Germinal center (tissue), 1 donor: Measurements from ENCODE around the gene TRPM3.
A peak's percentile ranks its signal among the peaks of the same experiment; 100 is the strongest.

ENCODE experiments used
- DNase-seq: peaks from one replicate; pipeline ENCODE4 v3.0.0; 2012; ENCODE audit warnings: mixed read lengths, low spot score

TRPM3 gene

DNA sequence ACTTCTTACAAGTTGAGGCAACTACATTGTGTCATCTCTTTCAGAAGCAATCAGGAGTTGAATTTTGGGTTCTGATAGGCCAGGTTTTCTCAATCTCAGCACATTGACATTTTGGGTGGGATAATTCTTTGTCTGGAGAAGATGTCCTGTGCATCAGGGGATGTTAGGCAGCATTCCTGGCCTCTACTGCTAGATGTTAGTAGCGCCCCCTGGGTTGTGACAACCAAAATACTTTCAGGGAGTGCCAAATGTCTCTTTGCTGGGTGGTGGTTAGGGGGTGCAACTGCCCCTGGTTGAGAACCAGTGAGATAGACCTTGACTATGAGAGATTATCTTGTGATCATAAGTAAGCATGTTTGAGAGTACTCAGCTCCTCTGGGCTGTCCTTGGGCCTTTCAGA, 542.7 kb downstream of the TRPM3 start:
- DNase-seq, result no peak

DNA sequence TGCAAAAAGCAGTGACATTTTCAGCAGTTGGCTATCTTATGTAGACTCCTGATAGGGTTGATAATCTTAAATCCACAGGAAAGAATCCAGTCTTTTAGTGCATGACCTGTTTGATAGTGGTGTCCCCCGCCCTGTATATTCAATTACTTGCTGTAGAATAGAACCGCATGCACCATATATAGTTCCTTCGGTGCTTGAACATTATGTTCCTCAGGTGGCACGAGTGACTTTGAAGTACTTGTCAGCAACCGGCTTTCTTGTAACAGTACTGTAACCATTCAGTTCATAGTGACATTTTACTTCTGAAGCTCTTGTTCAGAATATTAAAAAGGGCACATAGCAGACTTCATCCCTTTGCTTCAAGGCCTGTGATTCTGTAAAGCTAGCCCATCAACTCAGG, 543.8 kb downstream of the TRPM3 start:
- no peak for DNase-seq

DNA sequence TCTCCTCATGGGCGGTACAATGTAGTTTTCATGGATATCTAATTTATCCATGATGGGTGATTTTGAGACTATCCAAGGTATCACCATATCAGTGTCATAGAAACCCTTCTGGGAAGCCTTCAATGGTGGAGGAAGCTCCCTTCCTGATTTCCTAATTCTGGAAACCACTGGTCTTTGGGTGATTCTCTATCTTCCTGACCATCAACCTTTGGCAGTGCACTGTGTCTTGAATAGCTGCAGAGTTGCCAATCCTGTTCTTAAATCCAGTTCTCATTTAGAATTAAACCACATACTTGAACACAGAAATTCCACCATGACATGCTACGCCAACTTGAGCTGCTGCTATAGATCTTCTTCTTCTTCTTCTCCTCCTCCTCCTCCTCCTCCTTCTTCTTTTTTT, 545.3 kb downstream of the TRPM3 start:
- no peak for DNase-seq

DNA sequence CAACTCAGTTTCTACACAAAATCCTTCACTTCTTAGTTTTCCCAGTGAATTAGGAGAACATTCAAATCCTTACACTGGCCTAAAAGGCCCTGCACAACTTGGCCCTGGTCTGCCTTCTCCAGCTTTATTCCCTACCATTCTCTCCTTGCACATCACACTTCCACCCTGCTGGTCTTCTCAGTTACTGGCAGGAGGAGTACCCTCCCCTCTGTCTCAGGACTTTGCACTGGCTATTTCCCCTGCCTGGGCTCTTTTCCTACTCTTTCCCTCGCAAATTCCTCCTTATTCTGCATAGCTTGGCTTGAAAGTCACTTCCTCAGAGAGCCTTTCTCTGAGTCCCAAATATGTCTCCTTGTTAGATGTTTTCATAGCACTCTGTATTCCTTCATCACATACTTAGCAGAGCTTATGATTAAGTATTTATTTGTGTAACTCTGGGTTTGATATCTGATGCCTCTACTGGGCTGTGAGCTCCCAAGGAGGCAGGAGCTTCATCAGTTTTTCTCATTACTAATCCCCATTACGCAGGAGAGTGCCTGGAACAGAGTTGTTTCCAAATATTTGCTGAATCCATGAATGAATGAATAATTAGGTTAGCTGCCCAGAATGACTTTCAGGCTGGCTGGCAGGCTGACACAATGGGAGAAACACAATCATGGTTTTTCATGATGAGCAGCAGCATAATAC, 547.1 kb downstream of the TRPM3 start:
- no peak for DNase-seq

DNA sequence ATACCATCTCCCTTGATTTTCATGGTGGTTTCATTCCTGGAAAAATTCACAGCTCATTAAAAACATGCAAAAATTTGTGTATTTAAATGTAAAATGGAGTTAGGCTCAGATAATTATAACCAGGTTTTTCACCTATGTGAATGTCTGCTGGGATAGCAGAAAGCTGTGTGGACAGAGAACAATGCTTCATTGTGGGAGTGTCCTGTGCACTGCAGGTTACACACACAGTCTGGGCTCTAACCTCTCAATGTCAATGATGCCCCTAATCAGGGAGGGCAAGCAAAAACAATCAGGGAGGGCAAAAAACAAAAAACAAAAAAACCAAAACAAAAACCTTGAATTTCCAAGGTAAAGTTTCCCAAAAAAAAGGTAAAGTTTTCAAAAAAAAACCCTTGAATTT, 548.1 kb downstream of the TRPM3 start:
- DNase-seq, result no peak

DNA sequence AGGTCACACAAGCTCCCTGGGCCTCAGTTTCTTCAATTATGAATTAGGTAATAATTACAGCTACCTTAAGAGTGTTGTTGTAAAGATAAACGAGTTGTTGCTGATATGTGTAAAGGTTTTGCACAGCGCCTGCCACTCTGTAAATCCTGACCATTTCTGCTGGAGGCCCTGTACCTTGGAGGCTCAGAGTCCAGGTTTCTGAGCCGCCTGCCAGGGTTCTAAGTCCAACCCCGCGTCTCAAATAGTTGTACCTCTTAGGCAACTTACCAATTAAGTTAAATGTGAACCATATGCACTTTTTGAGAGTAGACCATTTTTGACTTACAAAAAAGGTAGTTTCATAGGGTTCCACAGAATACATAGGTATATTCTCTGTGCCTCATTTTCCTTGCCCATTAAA, 550.2 kb downstream of the TRPM3 start:
- no peak for DNase-seq

DNA sequence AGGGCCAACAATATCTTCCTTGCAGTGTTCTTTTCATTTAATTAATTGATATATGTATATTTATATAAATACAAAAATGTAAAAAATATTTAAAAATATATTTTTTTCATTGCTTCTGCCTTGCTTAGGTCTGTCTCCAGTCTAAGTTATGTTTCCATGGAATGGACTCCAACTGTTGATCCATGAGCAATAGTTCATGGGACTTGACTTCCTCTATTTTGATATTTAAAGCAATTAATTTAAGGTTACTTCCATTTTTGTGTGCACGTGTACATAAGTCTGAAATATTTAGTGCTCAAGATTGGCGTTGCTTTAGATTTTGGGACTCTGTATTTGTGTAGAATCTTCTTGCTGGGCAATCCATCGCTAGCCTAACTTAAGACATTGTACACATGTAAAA, 551.6 kb downstream of the TRPM3 start:
- no peak for DNase-seq

DNA sequence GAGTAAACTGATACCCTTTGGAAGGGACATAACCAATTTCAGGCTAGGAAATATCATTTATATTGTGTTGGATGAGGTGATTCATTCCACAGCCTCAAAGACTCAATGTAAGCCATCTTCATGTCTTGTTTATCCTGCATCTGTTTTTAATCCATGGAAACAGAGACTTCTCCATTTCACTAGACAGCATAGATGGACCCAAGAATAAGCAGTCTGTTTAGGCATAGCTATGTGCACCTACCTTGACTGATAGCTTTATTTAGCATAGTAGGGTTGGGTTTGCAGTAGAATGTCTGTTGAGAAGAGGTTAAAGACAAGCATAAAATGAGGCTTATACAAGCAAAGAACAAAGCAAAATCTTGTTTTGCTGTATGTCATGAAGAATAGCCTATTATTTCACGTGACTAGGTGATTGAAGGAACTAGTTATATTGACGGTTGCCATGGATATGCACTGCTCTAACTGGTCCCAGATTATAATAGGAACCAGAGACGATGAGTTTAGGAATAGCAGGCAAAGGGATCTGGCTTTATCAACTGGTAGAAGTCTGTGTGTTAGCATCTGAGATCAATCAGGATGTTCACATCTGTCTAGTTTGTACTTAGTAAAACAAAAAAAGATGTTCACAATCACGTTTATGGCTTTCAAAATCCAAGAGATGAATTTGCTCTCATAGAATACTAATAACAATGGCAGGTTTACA, 552.2 kb downstream of the TRPM3 start:
- no peak for DNase-seq

DNA sequence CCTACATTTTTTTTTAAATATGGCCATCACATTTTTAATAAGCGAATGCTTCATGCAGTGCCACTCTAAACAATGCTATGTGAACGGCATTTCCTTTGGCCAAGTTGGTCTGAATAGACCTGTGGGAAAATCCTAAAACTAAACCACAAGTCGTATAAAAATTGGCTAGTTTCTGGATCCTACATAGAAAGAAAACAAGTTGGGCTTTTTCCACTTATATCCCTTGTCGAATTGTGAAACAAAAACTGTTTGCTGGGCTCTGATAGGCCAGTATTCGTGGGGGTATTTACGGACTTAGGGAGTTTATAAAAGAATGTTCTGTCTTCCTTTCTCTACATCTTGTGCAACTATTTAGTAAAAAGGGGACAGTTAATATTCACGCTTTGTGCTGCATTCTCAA, 553.9 kb downstream of the TRPM3 start:
- DNase-seq, result no peak

DNA sequence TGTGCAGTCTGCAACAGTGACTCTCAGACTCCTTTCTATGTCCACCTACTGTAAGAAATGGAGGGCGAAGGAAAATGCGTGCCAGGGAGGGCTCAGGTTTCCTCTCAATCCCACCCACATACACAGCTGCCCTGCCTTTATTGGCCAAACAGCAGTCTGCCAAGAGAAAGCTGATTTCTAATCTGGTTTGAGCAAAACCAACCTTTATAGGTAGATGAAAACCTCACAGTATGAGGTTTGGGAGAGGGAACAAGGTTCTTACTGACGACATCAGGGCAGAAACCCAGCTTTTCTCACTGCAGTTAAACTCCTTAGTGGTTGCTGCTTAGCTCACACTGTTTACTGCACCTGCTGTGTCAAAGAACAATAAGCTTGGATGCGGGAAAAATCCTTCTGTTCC, 554.7 kb downstream of the TRPM3 start:
- no peak for DNase-seq

DNA sequence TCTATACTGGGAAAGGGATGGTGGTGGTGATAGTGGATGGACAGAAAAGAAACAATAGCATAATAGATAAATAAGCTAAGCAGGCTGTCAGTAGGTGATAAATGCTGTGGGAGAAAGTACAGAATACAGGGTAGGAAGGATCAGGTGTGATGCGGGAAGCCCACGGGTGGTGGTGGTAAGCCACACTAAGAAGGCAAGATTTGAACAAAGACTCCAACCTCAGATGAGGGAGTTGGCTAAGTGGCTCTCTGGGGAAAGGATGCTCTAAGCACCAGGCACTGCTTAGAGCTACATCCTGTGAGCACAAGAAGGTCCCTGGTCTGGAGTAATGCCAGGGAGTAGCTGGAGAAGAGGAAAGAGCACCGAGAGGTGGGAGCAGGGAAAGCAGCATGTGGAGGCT, 555.4 kb downstream of the TRPM3 start:
- no peak for DNase-seq

DNA sequence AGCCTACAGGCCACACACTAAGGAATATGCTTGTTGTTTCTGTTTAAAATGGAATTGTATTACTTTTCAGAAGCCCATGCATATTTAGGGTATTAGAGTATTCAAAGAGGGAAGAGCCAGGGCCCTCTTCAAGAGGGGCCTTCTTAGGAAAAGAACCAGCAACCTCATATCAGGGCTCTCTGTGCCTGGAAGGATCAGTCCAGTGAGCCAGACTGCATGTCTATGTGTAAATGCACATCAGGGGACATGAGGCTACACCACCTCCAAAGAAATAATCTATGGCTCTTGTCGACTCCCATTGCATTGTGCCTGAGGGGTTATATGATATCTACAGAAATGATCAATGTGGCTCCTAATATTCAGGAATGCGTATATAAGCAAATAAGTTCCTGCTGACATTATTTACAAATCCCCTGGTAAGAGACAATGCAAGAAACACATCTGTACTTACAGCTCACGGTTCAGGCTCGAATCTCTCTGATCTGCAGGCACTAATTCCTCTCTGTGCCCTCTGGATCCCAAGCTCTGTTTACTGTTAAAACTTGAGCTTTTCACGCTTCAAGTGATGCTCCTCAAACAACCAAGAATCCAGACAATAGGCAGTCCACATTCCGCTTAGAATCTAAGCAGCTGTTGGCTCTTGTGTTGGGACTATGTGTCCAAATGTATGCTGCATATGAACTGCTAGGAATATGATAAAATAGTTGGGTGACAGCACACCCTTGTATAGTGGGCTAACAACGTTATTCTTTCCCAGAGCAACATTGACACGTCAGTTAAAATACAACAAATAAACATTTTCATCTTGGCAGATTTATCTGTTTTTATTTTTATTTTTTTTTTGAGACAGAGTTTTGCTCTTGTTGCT, 556.7 kb downstream of the TRPM3 start:
- DNase-seq, result no peak

DNA sequence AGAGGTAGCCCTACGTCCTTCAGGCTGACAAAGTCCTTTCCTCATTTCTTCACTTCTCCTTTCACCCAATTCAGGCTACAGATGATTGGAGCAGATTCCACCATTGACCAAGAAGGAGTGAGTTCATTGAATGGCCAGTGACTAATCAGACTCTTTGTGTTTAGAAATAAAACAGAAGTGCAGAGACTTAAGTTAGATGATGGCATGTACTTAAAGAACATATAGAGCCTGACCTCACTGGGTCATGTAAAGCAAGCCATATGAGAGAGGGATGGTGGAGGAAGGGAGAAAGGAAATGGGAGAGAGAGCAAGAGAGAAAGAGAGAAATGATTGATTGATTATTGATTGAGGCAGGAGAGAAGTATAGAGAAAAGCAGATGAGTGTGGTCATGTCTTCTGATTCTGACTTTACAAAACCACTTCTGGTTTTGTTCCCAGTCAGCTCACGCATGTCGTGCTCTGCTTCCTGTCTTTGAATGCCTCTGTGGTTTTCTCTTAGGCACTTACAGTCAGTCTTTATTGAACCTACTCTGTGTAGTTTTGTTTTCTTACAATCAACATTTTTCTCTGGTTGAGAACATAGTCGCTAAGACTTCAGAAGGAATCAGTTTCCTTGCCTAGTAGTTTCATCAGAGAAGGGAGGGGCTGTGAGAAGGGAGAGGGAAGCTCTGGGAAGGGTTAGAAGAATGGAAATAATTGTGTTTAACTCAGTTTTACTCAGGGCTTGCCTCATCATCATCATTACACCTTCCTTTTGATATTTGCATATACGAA, 557.8 kb downstream of the TRPM3 start:
- DNase-seq, result peak; percentile 28

DNA sequence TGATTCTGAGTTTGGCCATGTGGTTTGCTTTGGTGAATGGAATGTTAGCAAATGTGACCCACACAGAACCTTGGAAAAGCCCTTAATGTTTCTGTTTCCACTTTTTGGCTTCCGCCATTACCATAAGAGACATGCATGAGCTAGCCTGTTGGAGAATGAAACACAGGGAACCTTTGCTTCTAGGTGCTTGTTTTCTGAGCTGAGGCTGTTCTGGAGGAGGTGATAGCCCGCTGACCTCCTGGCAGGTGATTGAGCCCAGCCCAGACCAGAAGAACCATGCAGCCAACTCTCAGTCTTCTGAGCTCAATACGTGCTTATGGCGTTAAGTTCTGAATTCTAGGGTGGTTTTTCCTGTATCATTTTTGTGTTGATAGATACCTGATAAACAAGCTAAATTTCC, 558.4 kb downstream of the TRPM3 start:
- DNase-seq, result no peak

DNA sequence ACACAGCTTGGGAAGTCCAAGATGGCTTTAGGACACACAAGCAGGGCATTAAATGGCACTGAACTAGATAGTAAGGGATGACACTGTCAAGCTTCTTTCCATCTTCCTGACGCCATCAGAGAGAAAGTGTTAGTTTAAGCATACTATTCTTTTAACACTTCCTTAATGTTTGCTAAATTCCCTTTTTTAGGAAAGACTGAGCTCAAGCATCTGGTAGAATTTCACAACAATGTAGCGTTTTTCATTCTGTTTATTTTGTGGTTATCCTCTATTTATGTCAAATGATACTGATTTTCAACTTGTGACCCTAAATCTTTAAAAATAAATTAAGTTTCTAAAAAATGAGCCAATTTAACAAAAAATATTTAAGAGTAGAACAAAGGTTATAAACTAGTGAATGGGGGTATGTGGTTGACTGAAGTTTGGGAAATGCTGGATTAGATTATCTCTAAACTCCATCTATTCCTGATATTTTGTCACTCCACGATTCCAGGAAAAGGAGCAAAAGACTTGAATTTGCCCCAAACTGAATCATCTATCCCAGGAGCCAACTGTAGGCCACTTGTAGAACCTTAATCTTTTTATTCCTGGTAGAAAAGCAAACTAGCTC, 559.5 kb downstream of the TRPM3 start:
- no peak for DNase-seq

DNA sequence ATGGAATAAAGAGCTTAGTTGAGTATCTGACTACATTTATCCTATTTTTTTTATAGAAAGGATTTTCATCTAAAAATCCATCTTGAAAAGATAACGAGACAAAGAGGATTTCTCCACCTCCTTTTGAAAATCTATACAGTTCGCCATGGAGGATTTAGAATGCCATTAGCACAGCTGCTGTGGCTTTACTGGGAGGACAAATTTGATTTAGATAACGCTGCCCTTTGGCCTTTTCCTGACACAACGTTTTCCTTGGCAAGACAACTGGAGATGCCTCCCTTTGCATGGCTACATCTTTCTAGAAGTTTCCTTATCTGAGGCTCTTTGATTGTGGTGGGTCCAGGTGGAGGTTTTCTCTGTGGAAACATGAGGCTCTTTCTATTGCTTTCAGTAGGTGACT, 560.3 kb downstream of the TRPM3 start:
- DNase-seq, result no peak

DNA sequence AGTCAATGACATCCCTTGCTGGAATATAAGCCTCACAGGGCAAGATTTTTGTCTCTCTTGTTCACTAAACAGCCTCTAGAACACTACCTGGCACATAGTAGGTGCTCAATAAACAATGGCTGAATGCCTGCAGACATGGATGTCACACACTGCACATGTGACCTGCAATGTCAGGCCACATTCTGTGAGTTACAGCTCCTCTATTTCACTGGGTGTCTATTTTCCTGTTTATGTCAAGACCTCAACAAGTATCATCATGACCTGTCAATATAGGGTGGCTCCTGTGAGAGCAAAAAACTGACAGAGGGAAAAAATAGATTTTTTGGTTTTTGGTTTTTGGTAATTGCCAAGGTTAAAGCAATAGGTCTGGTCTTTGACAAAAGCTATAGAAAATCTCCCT, 562.3 kb downstream of the TRPM3 start:
- no peak for DNase-seq

DNA sequence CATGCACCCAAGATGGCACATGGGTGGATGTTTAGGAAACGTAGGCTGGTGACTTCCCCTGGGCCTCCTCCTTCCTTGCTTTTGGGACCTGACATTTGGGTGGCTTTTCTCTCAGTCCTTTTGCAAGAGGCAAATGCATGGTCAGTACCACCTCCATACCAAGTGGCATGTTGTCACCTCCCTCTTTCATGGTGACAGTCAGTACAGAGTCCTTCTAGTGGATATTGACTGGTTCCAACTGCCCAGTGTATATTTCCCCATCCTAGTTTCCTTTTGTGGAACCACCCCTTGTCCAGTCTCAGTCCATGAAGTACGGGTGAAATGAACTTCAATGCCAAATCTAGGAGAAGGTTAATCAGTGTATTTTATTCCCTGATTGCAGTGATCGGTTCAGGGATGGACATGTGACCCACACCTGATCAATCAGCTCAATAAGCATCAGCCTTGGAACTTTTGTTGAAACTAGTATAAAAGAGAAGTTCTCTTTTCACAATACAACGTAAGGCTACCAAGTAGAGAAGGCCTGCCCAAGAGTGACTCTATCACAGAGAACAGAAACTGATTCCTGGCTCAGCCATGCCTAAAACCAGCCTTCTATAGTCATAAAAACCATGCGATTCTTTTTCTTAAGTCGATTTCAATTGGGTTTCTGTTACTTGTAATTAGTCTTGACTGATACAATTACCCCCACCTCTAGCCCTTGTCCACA, 563.6 kb downstream of the TRPM3 start:
- no peak for DNase-seq

DNA sequence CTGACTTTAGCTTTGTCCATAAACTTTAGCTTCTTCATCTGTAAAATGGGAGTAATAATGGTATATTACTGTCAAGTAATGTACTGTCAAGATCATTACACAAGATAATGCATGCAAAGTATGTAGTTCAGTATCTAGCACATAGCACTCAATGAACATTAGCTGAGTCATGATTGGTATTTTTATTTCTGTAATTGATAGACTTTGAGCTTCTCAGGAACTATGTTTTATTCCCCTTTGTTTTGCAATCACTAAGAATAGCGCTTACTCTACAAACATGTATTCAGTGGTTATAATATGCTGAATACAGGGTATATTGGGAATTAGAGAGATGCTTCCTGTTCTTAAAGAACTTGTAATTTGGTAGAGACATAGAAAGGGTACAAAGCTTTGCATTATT, 564.6 kb downstream of the TRPM3 start:
- no peak for DNase-seq

DNA sequence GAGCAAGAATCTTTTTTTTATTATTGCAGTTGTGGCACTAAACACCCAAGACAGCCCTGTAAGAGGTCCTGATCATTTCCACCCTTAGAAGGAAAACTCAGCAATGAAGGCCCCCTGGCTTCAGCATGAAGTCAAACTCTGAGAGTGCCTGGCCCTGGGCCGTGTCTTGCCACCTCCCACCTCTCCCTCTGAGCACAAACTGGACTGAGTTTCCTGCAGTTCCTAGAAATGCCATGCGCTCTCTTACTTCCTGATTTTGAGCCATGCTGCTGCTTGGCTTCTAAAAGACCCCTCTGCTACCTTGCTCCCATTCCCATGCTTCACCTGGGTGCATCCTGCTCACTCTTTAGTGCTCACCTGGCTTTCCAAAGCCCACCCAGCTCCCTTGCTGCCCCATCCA, 566.5 kb downstream of the TRPM3 start:
- DNase-seq, result no peak
